Keratinocyte (primary cell): ENCODE data around the gene LMNA. TPM values are rescaled to one million over a fixed set of nuclear protein-coding genes. Genes with fewer than 3 reads are reported as not detected.

Experiments used
- DNase-seq: peaks from one replicate; pipeline ENCODE4 v3.0.0-alpha.2; 2011; ENCODE audit warnings: low read depth, missing footprints, low spot score
- FAIRE-seq: peaks from 2 replicates; lab custom pipeline; 2011; peaks lifted over from hg19 to GRCh38; lab: Jason Lieb, UNC
- H2AFZ ChIP-seq: 2 replicates; pipeline ENCODE4 v1.6.0; 2012; ENCODE audit warnings: low read length, control low read depth, inconsistent platforms; ENCODE audit not compliant: control insufficient read depth
- H3K27ac ChIP-seq: 2 replicates; pipeline ENCODE4 v1.5.1; 2011; ENCODE audit warnings: low read length; ENCODE audit not compliant: control insufficient read depth, insufficient read depth
- H3K27me3 ChIP-seq: 3 replicates; pipeline ENCODE4 v1.6.0; 2011; ENCODE audit warnings: low read length; ENCODE audit not compliant: control insufficient read depth, insufficient read depth; ENCODE audit errors: extremely low read depth
- H3K36me3 ChIP-seq, 2 experiments: 2 replicates in 1 of 2; 3 replicates in 1 of 2; pipeline ENCODE4 v1.5.1; 2011; ENCODE audit warnings: low read length in 2 of 2, mild to moderate bottlenecking in 1 of 2; ENCODE audit not compliant: control insufficient read depth in 2 of 2, insufficient read depth in 2 of 2; ENCODE audit errors: extremely low read depth in 1 of 2
- H3K4me1 ChIP-seq: 3 replicates; pipeline ENCODE4 v1.5.1; 2011; ENCODE audit warnings: low read length; ENCODE audit not compliant: control insufficient read depth, insufficient read depth; ENCODE audit errors: extremely low read depth
- H3K4me2 ChIP-seq: 3 replicates; pipeline ENCODE4 v1.6.0; 2011; ENCODE audit warnings: low read depth, low read length; ENCODE audit not compliant: control insufficient read depth, insufficient read depth; ENCODE audit errors: extremely low read depth
- H3K4me3 ChIP-seq, 3 experiments: fragments of 200-600 bp in 1 of 3; sonication (generic) in 1 of 3; 2 replicates in 2 of 3; 3 replicates in 1 of 3; pipeline ENCODE4 v1.5.1; 2011 to 2016; ENCODE audit warnings: low read length in 3 of 3, mild to moderate bottlenecking in 3 of 3, control low read depth in 2 of 3, inconsistent platforms in 1 of 3, low read depth in 1 of 3, mixed read lengths in 1 of 3, mixed run types in 1 of 3, moderate library complexity in 1 of 3; ENCODE audit not compliant: control insufficient read depth in 2 of 3, insufficient read depth in 2 of 3; ENCODE audit errors: extremely low read depth in 1 of 3
- H3K79me2 ChIP-seq: 2 replicates; pipeline ENCODE4 v1.6.0; 2012; ENCODE audit warnings: low read length; ENCODE audit not compliant: control insufficient read depth, insufficient read depth
- H3K9ac ChIP-seq: 3 replicates; pipeline ENCODE4 v1.6.0; 2011; ENCODE audit warnings: low read length; ENCODE audit not compliant: control insufficient read depth, insufficient read depth; ENCODE audit errors: extremely low read depth
- H3K9me1 ChIP-seq: 3 replicates; pipeline ENCODE4 v1.6.0; 2011; ENCODE audit warnings: low read length; ENCODE audit not compliant: control insufficient read depth, insufficient read depth; ENCODE audit errors: extremely low read depth
- H3K9me3 ChIP-seq: 2 replicates; pipeline ENCODE4 v1.5.1; 2012; ENCODE audit warnings: low read depth, low read length; ENCODE audit not compliant: control insufficient read depth
- H4K20me1 ChIP-seq: 3 replicates; pipeline ENCODE4 v1.6.0; 2011; ENCODE audit warnings: low read length; ENCODE audit not compliant: control insufficient read depth, insufficient read depth; ENCODE audit errors: extremely low read depth
- EZH2 ChIP-seq: IDR thresholded peaks from one replicate; pipeline ENCODE4 v1.6.1; 2012; ENCODE audit warnings: inconsistent platforms, mild to moderate bottlenecking, low read length, moderate library complexity
- dilution Hi-C: fragments of 300-500 bp; cut with MboI; formaldehyde crosslinking; loops from one replicate; pipeline ENCODE4 v1.7.0; 2020; ENCODE audit warnings: low sequenced_read_pairs; ENCODE audit not compliant: extremely low pct_ligation_motif_present
- polyA plus RNA-seq, 5 experiments: library from polyadenylated mRNA; depleted of rRNA in 3 of 5; stranded (reverse) in 3 of 5; stranded (forward) in 1 of 5; unstranded in 1 of 5; fragments of >200 nt; gene quantifications; 1 replicate in 1 of 5; 2 replicates in 3 of 5; 3 replicates in 1 of 5; pipeline versions ENCODE4 v1.2.1 to v1.2.3, GENCODE V29; 2011 to 2012; ENCODE audit warnings: missing spikeins in 2 of 5, low read depth in 1 of 5, low replicate concordance in 1 of 5
- TF ChIP-seq, protein P1 (sequence below), 3 experiments: IDR thresholded peaks in 1 of 3; conservative IDR thresholded peaks in 1 of 3; optimal IDR thresholded peaks in 1 of 3; 2 replicates in 2 of 3; 3 replicates in 1 of 3; pipeline versions ENCODE3 to v1.5.1; 2011; ENCODE audit warnings: low read length in 3 of 3, mild to moderate bottlenecking in 3 of 3, moderate library complexity in 2 of 3, control low read depth in 1 of 3, inconsistent platforms in 1 of 3; ENCODE audit not compliant: insufficient read depth in 2 of 3; ENCODE audit errors: extremely low read depth in 1 of 3

The LMNA gene
- polyA plus RNA-seq, 1 donor (not counting 4 experiments of a cell fraction or from before 2014, with no cell fraction given) = 444 TPM

DNA sequence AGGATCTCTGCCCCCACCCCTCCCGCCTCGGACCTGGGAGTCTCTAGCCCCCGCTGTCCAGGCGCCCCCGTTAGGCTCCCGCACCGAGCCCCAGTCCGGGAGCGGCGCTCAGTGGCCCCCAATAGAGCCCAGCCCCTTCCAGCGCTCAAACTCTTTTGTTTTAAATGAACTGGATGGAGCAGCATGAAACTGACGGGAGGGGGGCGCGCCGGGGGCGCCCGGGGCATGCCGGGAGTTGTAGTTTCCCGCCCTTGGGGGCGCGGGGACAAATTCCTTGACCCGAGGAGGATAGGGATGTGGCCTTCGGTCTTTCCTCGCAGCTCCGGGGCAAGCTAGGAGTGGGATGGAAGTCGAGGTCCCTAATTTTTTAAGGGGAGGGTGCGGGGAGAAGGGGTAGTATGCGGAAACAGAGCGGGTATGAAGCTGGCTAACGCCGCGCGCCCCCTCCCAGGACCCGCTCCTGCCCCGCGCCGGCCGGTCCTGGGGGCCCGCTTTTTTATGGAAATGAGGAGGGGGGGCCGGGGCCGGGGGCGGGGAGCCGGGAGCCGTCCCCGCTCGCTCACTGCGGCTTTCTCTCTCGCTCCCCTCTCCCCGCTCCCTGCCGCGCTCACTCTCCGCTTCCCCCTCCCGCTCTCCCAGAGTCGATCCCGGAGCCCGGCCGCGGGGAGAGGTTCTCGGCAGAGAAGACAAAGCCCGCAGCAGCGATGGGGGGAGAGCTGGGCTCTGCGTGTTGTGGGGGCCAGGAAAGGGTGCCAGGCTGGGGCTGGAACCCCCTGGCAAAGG lies 32.0 kb upstream of the LMNA start, which contains the start of gene MEX3A:
Gene MEX3A, minus strand, starts transcription at position 157 of the 783 bp plus-strand sequence. CDS start 467 bp downstream, outside the sequence.
- no peaks in the 10 kb centered on the region for H3K36me3 ChIP-seq
- H3K4me3 ChIP-seq = peak within 1 kb of the TSS; percentile 65 to 85 (median 84)
- no peak within 1 kb of the TSS for H3K27ac ChIP-seq
- H3K4me1 ChIP-seq = peaks cover 4% of the 10 kb centered on the region
- no peaks in the 10 kb centered on the region for H3K27me3 ChIP-seq
- dilution Hi-C loops = no loop called here
- H2AFZ ChIP-seq = peak within 1 kb of the TSS; percentile 95
- H3K9me3 ChIP-seq = no peaks in the 10 kb centered on the region
- DNase-seq (no peak), FAIRE-seq (no peak)
- H4K20me1 ChIP-seq = no peaks in the 10 kb centered on the region
- H3K79me2 ChIP-seq = no peaks in the 10 kb centered on the region
- H3K9me1 ChIP-seq = no peaks in the 10 kb centered on the region
- H3K9ac ChIP-seq = peak within 1 kb of the TSS; percentile 58
- TF ChIP-seq, protein P1, sequence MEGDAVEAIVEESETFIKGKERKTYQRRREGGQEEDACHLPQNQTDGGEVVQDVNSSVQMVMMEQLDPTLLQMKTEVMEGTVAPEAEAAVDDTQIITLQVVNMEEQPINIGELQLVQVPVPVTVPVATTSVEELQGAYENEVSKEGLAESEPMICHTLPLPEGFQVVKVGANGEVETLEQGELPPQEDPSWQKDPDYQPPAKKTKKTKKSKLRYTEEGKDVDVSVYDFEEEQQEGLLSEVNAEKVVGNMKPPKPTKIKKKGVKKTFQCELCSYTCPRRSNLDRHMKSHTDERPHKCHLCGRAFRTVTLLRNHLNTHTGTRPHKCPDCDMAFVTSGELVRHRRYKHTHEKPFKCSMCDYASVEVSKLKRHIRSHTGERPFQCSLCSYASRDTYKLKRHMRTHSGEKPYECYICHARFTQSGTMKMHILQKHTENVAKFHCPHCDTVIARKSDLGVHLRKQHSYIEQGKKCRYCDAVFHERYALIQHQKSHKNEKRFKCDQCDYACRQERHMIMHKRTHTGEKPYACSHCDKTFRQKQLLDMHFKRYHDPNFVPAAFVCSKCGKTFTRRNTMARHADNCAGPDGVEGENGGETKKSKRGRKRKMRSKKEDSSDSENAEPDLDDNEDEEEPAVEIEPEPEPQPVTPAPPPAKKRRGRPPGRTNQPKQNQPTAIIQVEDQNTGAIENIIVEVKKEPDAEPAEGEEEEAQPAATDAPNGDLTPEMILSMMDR (optimal IDR thresholded peaks at IDR 0.05 in 1 of 3, IDR thresholded peaks at IDR 0.05 in 1 of 3, conservative IDR thresholded peaks at IDR 0.05 in 1 of 3; ENCODE audit: extremely low read depth in 1 of 3, insufficient read depth in 2 of 3, low read length in 3 of 3) = no peak
- no peak for TF ChIP-seq EZH2
- H3K4me2 ChIP-seq = peak within 1 kb of the TSS; percentile 83

DNA sequence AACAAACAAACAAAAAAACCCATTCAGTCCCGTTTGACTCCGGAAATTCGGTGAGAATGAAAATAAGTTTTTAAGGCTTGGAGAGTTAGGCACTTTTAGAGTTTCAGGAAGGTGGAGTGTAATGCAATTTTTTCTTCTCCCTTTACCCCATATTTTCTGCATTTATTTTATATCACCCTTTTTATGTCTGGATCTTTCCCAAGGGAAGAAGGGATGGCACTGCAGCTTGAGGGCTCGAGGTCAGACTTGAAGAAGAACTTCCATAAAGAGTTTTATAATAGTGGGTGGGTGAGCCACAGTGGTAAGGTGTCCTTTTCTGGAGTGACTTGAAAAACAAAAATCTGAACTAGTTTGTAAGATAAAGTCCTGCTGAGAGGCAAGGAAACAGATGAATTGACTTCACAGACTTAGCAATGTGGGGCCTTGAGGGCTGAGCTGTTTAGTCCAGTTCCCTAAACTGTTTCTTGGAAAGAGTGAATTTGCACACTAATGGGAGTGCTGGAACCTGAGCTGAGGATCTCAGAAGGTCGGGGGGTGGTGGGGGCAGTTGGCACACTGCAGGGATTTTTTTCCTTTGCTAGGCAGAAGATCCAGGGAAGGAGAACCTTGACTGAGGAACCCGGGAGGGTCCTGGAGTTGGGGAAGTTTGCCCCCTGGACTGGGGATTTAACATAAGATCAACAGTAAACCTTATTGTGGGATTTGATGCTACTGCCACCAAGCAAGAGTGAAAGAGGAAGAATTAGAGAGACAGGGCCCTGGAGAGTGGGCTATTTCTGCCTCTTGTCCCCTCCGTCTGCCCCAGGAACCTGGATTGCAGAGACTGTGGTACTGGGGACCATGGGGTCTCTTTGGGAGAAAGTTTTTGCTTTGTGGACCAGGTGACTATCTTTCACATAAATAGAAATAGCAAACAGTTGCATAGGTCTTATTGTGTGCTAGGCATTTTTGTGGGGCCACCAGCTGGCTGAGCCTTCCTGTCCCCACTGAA lies 30.4 kb upstream of the LMNA start:
- no peaks in the 10 kb centered on the region for H3K79me2 ChIP-seq

More for the DNA sequence above, 30.4 kb upstream of the LMNA start:
- DNase-seq = no peak
- TF ChIP-seq, protein P1 (optimal IDR thresholded peaks at IDR 0.05 in 1 of 3, IDR thresholded peaks at IDR 0.05 in 1 of 3, conservative IDR thresholded peaks at IDR 0.05 in 1 of 3; ENCODE audit: extremely low read depth in 1 of 3, insufficient read depth in 2 of 3, low read length in 3 of 3) = no peak
- Histone ChIP-seq H3K4me3 (no peak overlapping the region), H2AFZ (no peak overlapping the region), H3K4me1 (peaks cover 4% of the 10 kb centered on the region), H4K20me1 (no peaks in the 10 kb centered on the region), H3K4me2 (no peak overlapping the region), H3K9me1 (no peaks in the 10 kb centered on the region), H3K9ac (no peak overlapping the region), H3K9me3 (no peaks in the 10 kb centered on the region), H3K36me3 (no peaks in the 10 kb centered on the region), H3K27ac (no peak overlapping the region), H3K27me3 (no peaks in the 10 kb centered on the region)
- FAIRE-seq = no peak
- dilution Hi-C loops = no loop called here
